HCT116 (cell line): Measurements from ENCODE around the gene MOCS2. TPM values are rescaled to one million over a fixed set of nuclear protein-coding genes. Genes with fewer than 3 reads are reported as not detected.

ENCODE experiments used
- ATAC-seq: fragments of 200-7000 bp; cut with Tn5 transposase; 2 replicates; pipeline ENCODE4 v1.9.1; 2020; ENCODE audit warnings: mild to moderate bottlenecking, moderate library complexity
- BruUV-seq: library from RNA; stranded (reverse); fragments of 400-500 nt; replicated peaks from 2 replicates; lab custom pipeline; 2021; lab: Mats Ljungman, UMichigan
- CTCF ChIA-PET: fragments of 300-600 bp; sonication (Branson Sonifier 250); formaldehyde crosslinking; loops from one replicate; lab custom pipeline; 2021; ENCODE audit warnings: antibody characterized with exemption; lab: Charles Lee
- POLR2A ChIA-PET: fragments of 300-600, 350-600 bp; sonication (Branson Sonifier 250); formaldehyde crosslinking; loops from one replicate; lab custom pipeline; 2021; ENCODE audit warnings: antibody characterized with exemption; lab: Charles Lee
- RAD21 ChIA-PET, 2 experiments: fragments of 300-600 bp; sonication (Branson Sonifier 250); formaldehyde crosslinking; loops; one replicate each; lab custom pipeline; 2023; ENCODE audit warnings: low total read pairs in 2 of 2; ENCODE audit not compliant: uncharacterized antibody in 2 of 2, unreplicated experiment in 2 of 2, low non-redundant PET in 1 of 2; lab: Charles Lee
- DNase-seq: peaks from one replicate; pipeline ENCODE4 v3.0.0-alpha.2; 2010; ENCODE audit warnings: low read depth, low spot score
- H2AFZ ChIP-seq: fragments of 200-600 bp; shearing (Covaris generic), sonication (generic); 2 replicates; pipeline ENCODE4 v1.6.1; 2017; ENCODE audit warnings: low read depth, mixed run types, mixed read lengths, antibody characterized with exemption, low read length; ENCODE audit not compliant: poor library complexity, severe bottlenecking
- H3K27ac ChIP-seq: 2 replicates; pipeline ENCODE4 v1.5.1; 2012; ENCODE audit warnings: low read depth, low read length
- H3K27me3 ChIP-seq: fragments of 200-600 bp; sonication (generic); 2 replicates; pipeline ENCODE4 v1.6.1; 2016; ENCODE audit warnings: mixed run types, low read length, mixed read lengths; ENCODE audit not compliant: insufficient read depth
- H3K36me3 ChIP-seq, 2 experiments: fragments of 200-500 bp in 1 of 2; fragments of 200-600 bp in 1 of 2; sonication (Bioruptor generic) in 1 of 2; sonication (generic) in 1 of 2; 2 replicates each; pipeline versions ENCODE4 v1.5.1 to v1.6.1; 2014 to 2016; ENCODE audit warnings: low read length in 2 of 2, inconsistent platforms in 1 of 2, mixed read lengths in 1 of 2, mixed run types in 1 of 2; ENCODE audit not compliant: insufficient read depth in 2 of 2, control insufficient read depth in 1 of 2
- H3K4me1 ChIP-seq, 2 experiments: fragments of 200-600 bp in 1 of 2; sonication (generic) in 1 of 2; 2 replicates each; pipeline versions ENCODE4 v1.5.1 to v1.6.1; 2012 to 2017; ENCODE audit warnings: low read length in 2 of 2, inconsistent platforms in 1 of 2, mild to moderate bottlenecking in 1 of 2, mixed read lengths in 1 of 2, mixed run types in 1 of 2, moderate library complexity in 1 of 2; ENCODE audit not compliant: insufficient read depth in 2 of 2, control insufficient read depth in 1 of 2
- H3K4me2 ChIP-seq: fragments of 200-600 bp; sonication (generic); 2 replicates; pipeline ENCODE4 v1.6.1; 2017; ENCODE audit warnings: mixed run types, low read length, mixed read lengths
- H3K4me3 ChIP-seq, 2 experiments: fragments of 200-600 bp in 1 of 2; sonication (generic) in 1 of 2; replicated peaks in 1 of 2; 2 replicates each; pipeline ENCODE4 v1.5.1; 2011 to 2016; ENCODE audit warnings: low read length in 2 of 2, control low read depth in 1 of 2, low read depth in 1 of 2, mild to moderate bottlenecking in 1 of 2, mixed read lengths in 1 of 2, mixed run types in 1 of 2
- H3K79me2 ChIP-seq: fragments of 200-600 bp; sonication (generic); 2 replicates; pipeline ENCODE4 v1.6.1; 2017; ENCODE audit warnings: mild to moderate bottlenecking, mixed run types, low read length, moderate library complexity, mixed read lengths; ENCODE audit not compliant: insufficient read depth
- H3K9ac ChIP-seq: fragments of 200-600 bp; sonication (generic); 2 replicates; pipeline ENCODE4 v1.6.1; 2016; ENCODE audit warnings: low read length, mixed read lengths
- H3K9me2 ChIP-seq: fragments of 200-600 bp; sonication (generic), shearing (Covaris generic); 2 replicates; pipeline ENCODE4 v1.6.1; 2017; ENCODE audit warnings: mixed run types, mild to moderate bottlenecking, moderate library complexity; ENCODE audit not compliant: insufficient read depth
- H3K9me3 ChIP-seq, 2 experiments: fragments of 200-500 bp in 1 of 2; fragments of 200-600 bp in 1 of 2; sonication (Bioruptor generic) in 1 of 2; sonication (generic) in 1 of 2; 2 replicates each; pipeline ENCODE4 v1.6.1; 2014 to 2017; ENCODE audit warnings: low read length in 2 of 2, mixed read lengths in 2 of 2, inconsistent platforms in 1 of 2, low read depth in 1 of 2, mild to moderate bottlenecking in 1 of 2, mixed run types in 1 of 2, moderate library complexity in 1 of 2; ENCODE audit not compliant: control insufficient read depth in 1 of 2, insufficient read depth in 1 of 2
- H4K20me1 ChIP-seq: fragments of 200-600 bp; sonication (generic), shearing (Covaris generic); 2 replicates; pipeline ENCODE4 v1.6.1; 2017; ENCODE audit warnings: mixed run types, mild to moderate bottlenecking, moderate library complexity; ENCODE audit not compliant: insufficient read depth
- ATF3 ChIP-seq: IDR thresholded peaks from 2 replicates; pipeline ENCODE4 v1.6.1; 2012
- CBX3 ChIP-seq: IDR thresholded peaks from 2 replicates; pipeline ENCODE4 v1.6.1; 2012; ENCODE audit warnings: low read depth
- CEBPB ChIP-seq: IDR thresholded peaks from 2 replicates; pipeline ENCODE4 v1.6.1; 2012; ENCODE audit warnings: low read depth
- CTCF ChIP-seq, 3 experiments: fragments of 200-600 bp in 1 of 3; sonication (generic) in 1 of 3; IDR thresholded peaks in 2 of 3; conservative IDR thresholded peaks in 1 of 3; 2 replicates each; pipeline ENCODE4 v1.5.1; 2012 to 2017; ENCODE audit warnings: low read depth in 2 of 3, low read length in 2 of 3, antibody characterized with exemption in 1 of 3, borderline replicate concordance in 1 of 3, control low read depth in 1 of 3, mild to moderate bottlenecking in 1 of 3, mixed read lengths in 1 of 3, mixed run types in 1 of 3, moderate library complexity in 1 of 3; ENCODE audit not compliant: insufficient read depth in 1 of 3
- EGR1 ChIP-seq: IDR thresholded peaks from 2 replicates; pipeline ENCODE4 v1.6.1; 2012; ENCODE audit warnings: low read depth
- ELF1 ChIP-seq: IDR thresholded peaks from 2 replicates; pipeline ENCODE4 v1.6.1; 2012; ENCODE audit warnings: low read depth, borderline replicate concordance
- EZH2phosphoT487 ChIP-seq: fragments of 200-600 bp; IDR thresholded peaks from 2 replicates; pipeline ENCODE4 v1.6.1; 2018; ENCODE audit warnings: antibody characterized with exemption, borderline replicate concordance
- FOSL1 ChIP-seq: IDR thresholded peaks from 2 replicates; pipeline ENCODE4 v1.6.1; 2012; ENCODE audit warnings: low read depth
- JUND ChIP-seq: IDR thresholded peaks from 2 replicates; pipeline ENCODE4 v1.6.1; 2012
- MAX ChIP-seq: IDR thresholded peaks from 2 replicates; pipeline ENCODE4 v1.6.1; 2012
- RAD21 ChIP-seq: IDR thresholded peaks from 2 replicates; pipeline ENCODE4 v1.6.1; 2012; ENCODE audit warnings: low read depth, mild to moderate bottlenecking
- SIN3A ChIP-seq: IDR thresholded peaks from 2 replicates; pipeline ENCODE4 v1.6.1; 2012; ENCODE audit warnings: low read depth
- SRF ChIP-seq: IDR thresholded peaks from 2 replicates; pipeline ENCODE4 v1.6.1; 2012; ENCODE audit warnings: low read depth
- ZBTB33 ChIP-seq: IDR thresholded peaks from 2 replicates; pipeline ENCODE4 v1.6.1; 2011; ENCODE audit warnings: mild to moderate bottlenecking, low read length, moderate library complexity; ENCODE audit not compliant: insufficient replicate concordance; ENCODE audit errors: extremely low read depth
- ZFX ChIP-seq: fragments of 450-650 bp; IDR thresholded peaks from 2 replicates; pipeline ENCODE4 v1.6.1; 2017
- ZNF274 ChIP-seq: fragments of 200-500 bp; sonication (Bioruptor generic); IDR thresholded peaks from 2 replicates; pipeline ENCODE4 v1.6.1; 2014; ENCODE audit warnings: mild to moderate bottlenecking, low read depth, low read length, inconsistent platforms
- intact Hi-C: fragments of 100-400 bp; cut with micrococcal nuclease; formaldehyde crosslinking; loops from 2 replicates; pipeline ENCODE4 v1.10.0; 2022
- total RNA-seq: library from RNA; stranded (reverse); gene quantifications from one replicate; pipeline ENCODE4 v1.2.1, GENCODE V29; 2021; ENCODE audit not compliant: unreplicated experiment

MOCS2 gene
- total RNA-seq, 1 experiment from 2014 or later: 34.0 TPM

- no peak for DNase-seq
- Histone ChIP-seq H3K4me1 (no peaks in the 10 kb centered on the region), H3K9ac (no peak overlapping the region), H3K36me3 (peaks cover 10 to 36% of the 10 kb centered on the region in 2 experiments; a peak in 2 of 4 replicates), H3K9me3 (no peaks in the 10 kb centered on the region), H4K20me1 (no peaks in the 10 kb centered on the region), H3K27ac (no peak overlapping the region), H2AFZ (no peak overlapping the region), H3K9me2 (no peaks in the 10 kb centered on the region), H3K79me2 (no peaks in the 10 kb centered on the region), H3K27me3 (no peaks in the 10 kb centered on the region), H3K4me3 (no peak overlapping the region), H3K4me2 (no peak overlapping the region)
- ChIA-PET POLR2A (no interaction called here), RAD21 (no interaction called here), CTCF (no interaction called here)
- intact Hi-C loops: no loop called here
- no peak for TF ChIP-seq CBX3
- no peak for TF ChIP-seq JUND
- no peak for TF ChIP-seq ZBTB33
- TF ChIP-seq FOSL1: no peak
- no TSS peak for BruUV-seq
- no peak for ATAC-seq
Measured at GRCh38 chr5:53053364-53053763, 56.2 kb downstream of the MOCS2 start.

- peaks cover 2 to 31% of the 10 kb centered on the region in 2 experiments; a peak in 2 of 4 replicates for H3K36me3 ChIP-seq
- H3K27me3 ChIP-seq: no peaks in the 10 kb centered on the region
- H3K4me1 ChIP-seq: no peaks in the 10 kb centered on the region
- H3K4me3 ChIP-seq: no peak overlapping the region
- no peak for ATAC-seq
- BruUV-seq: no TSS peak
- CTCF ChIA-PET: no interaction called here
- no peak overlapping the region for H3K27ac ChIP-seq
- no peak overlapping the region for H3K9ac ChIP-seq
- no peaks in the 10 kb centered on the region for H3K9me2 ChIP-seq
- no peaks in the 10 kb centered on the region for H4K20me1 ChIP-seq
- DNase-seq: no peak
- RAD21 ChIA-PET: no interaction called here
- no peaks in the 10 kb centered on the region for H3K9me3 ChIP-seq
- intact Hi-C loops: no loop called here
- H3K4me2 ChIP-seq: no peak overlapping the region
- no peak overlapping the region for H2AFZ ChIP-seq
- POLR2A ChIA-PET: no interaction called here
- no peaks in the 10 kb centered on the region for H3K79me2 ChIP-seq
- no peak for TF ChIP-seq EZH2phosphoT487
- no peak for TF ChIP-seq ZFX
- TF ChIP-seq SIN3A: no peak
- TF ChIP-seq MAX: no peak
- TF ChIP-seq ZBTB33: no peak
- no peak for TF ChIP-seq ZNF274
- no peak for TF ChIP-seq RAD21
- no peak for TF ChIP-seq SRF
- TF ChIP-seq CEBPB: no peak
- no peak for TF ChIP-seq CTCF (IDR thresholded peaks at IDR 0.05 in 2 of 3, conservative IDR thresholded peaks at IDR 0.05 in 1 of 3; ENCODE audit: borderline replicate concordance in 1 of 3, insufficient read depth in 1 of 3, low read depth in 2 of 3, low read length in 2 of 3)
- no peak for TF ChIP-seq EGR1
- no peak for TF ChIP-seq JUND
- no peak for TF ChIP-seq CBX3
- no peak for TF ChIP-seq ATF3
- TF ChIP-seq ELF1: no peak
Measured at GRCh38 chr5:53052499-53052898, 57.1 kb downstream of the MOCS2 start.
